Osteoblast (primary cell): ENCODE results near the gene SKAP1. TPM values are rescaled to one million over a fixed set of nuclear protein-coding genes. Genes with fewer than 3 reads are reported as not detected.

Source experiments
- DNase-seq: peaks from one replicate; pipeline ENCODE4 v3.0.0; 2011; ENCODE audit warnings: low spot score, mixed read lengths; ENCODE audit not compliant: insufficient read length; ENCODE audit errors: missing footprints
- H2AFZ ChIP-seq: 2 replicates; pipeline ENCODE4 v1.6.0; 2011; ENCODE audit warnings: mild to moderate bottlenecking, low read length
- H3K27ac ChIP-seq: 2 replicates; pipeline ENCODE4 v1.5.1; 2011; ENCODE audit warnings: mild to moderate bottlenecking, low read depth, low read length, moderate library complexity
- H3K27me3 ChIP-seq: 2 replicates; pipeline ENCODE4 v1.6.0; 2012; ENCODE audit warnings: mild to moderate bottlenecking, control low read depth, inconsistent platforms, low read length, moderate library complexity; ENCODE audit not compliant: insufficient read depth
- H3K36me3 ChIP-seq: 2 replicates; pipeline ENCODE4 v1.5.1; 2011; ENCODE audit warnings: mild to moderate bottlenecking, low read length, control low read depth, moderate library complexity; ENCODE audit not compliant: insufficient read depth
- H3K4me1 ChIP-seq: 2 replicates; pipeline ENCODE4 v1.5.1; 2011; ENCODE audit warnings: mild to moderate bottlenecking, low read length, control low read depth, moderate library complexity; ENCODE audit not compliant: insufficient read depth
- H3K4me2 ChIP-seq: 2 replicates; pipeline ENCODE4 v1.6.0; 2011; ENCODE audit warnings: mild to moderate bottlenecking, low read length; ENCODE audit not compliant: insufficient read depth
- H3K4me3 ChIP-seq: fragments of 200-600 bp; sonication (generic); 3 replicates; pipeline ENCODE4 v1.5.1; 2012; ENCODE audit warnings: mild to moderate bottlenecking, low read length, inconsistent platforms; ENCODE audit not compliant: insufficient read depth
- H3K79me2 ChIP-seq: 2 replicates; pipeline ENCODE4 v1.6.0; 2012; ENCODE audit warnings: mild to moderate bottlenecking, low read length, control low read depth, inconsistent platforms; ENCODE audit not compliant: insufficient read depth
- H3K9me3 ChIP-seq: 2 replicates; pipeline ENCODE4 v1.5.1; 2011; ENCODE audit warnings: low read depth, low read length, control low read depth
- H4K20me1 ChIP-seq: 2 replicates; pipeline ENCODE4 v1.6.0; 2012; ENCODE audit warnings: mild to moderate bottlenecking, low read length, control low read depth; ENCODE audit not compliant: insufficient read depth
- total RNA-seq: library from RNA; depleted of rRNA; stranded (reverse); fragments of >200 nt; gene quantifications from 2 replicates; pipeline ENCODE4 v1.2.3, GENCODE V29; 2012
- TF ChIP-seq, protein P1 (sequence below): IDR thresholded peaks from 2 replicates; pipeline ENCODE4 v1.5.1; 2011; ENCODE audit warnings: mild to moderate bottlenecking, low read depth, low read length, moderate library complexity; ENCODE audit errors: extremely low read depth

SKAP1 gene
- total RNA-seq, 1 donor: not detected

DNA sequence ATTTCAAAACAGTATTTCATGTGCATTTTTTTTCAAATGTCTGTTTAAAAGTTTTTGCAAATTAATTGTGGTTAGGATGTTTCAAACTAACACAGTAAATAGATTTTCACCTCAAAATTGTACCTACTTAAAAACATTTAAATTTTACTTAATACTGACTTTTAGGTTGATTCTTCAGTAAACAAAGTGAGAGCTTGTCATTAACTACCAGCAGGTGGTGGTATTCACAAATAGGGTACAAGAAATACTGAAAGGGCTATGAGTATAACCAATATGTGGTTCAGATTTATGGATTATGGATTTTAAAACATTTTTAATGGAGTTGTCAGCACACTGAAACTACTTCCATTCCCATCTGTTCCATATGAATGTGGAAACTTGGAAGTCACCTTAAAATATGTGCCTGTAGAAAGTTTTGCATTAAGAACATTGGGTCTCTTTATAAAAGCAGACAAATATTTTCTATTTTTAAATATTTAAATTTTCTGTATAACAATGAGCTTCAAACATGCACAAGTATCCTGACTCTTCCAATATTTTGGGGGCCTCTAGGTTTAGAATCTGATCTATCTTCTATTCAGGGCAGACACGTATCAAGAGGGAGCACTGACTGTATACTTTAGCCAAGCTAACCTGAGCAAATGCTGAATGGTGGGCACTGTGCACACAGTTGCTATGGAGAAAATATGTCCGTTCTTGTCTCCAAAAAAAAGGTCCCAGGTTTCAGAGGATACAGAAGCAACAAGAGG is 166.9 kb downstream of the SKAP1 start:
- Histone ChIP-seq H3K4me3 (no peak overlapping the region), H3K4me1 (peaks cover 18% of the 10 kb centered on the region), H2AFZ (no peak overlapping the region), H3K79me2 (no peaks in the 10 kb centered on the region), H3K27me3 (peaks cover 22% of the 10 kb centered on the region), H3K36me3 (no peaks in the 10 kb centered on the region), H3K4me2 (no peak overlapping the region), H4K20me1 (no peaks in the 10 kb centered on the region), H3K27ac (no peak overlapping the region), H3K9me3 (no peaks in the 10 kb centered on the region)
- no peak for DNase-seq
- TF ChIP-seq, protein P1, sequence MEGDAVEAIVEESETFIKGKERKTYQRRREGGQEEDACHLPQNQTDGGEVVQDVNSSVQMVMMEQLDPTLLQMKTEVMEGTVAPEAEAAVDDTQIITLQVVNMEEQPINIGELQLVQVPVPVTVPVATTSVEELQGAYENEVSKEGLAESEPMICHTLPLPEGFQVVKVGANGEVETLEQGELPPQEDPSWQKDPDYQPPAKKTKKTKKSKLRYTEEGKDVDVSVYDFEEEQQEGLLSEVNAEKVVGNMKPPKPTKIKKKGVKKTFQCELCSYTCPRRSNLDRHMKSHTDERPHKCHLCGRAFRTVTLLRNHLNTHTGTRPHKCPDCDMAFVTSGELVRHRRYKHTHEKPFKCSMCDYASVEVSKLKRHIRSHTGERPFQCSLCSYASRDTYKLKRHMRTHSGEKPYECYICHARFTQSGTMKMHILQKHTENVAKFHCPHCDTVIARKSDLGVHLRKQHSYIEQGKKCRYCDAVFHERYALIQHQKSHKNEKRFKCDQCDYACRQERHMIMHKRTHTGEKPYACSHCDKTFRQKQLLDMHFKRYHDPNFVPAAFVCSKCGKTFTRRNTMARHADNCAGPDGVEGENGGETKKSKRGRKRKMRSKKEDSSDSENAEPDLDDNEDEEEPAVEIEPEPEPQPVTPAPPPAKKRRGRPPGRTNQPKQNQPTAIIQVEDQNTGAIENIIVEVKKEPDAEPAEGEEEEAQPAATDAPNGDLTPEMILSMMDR: peak; percentile 47

DNA sequence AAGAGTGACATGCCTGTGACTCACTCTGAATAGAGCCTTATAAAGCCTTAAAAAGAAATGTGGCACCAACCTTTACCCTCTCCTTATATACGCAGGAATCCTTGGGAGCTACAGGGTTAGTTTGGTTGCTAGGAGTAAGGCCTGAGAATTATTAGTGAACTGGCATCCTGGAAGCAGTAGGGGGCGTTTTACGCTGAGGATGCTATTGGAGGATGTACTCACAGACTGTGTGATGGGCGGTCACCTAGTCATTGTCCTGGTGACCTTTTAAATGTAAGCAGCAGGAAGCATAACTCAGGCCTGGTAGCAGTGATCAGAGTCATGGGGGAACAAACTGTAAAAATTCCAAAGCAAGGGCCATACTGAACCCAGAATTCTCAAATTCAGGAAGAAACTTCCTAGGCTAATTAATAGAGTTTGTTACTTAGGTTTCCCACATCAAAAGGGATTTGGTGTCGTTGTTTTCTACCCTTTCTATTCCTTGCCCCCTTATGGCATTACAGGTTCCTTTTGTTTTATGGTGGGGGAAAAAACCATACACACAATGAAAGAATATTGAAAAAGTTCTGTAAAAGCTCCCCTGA is 168.6 kb downstream of the SKAP1 start:
- H4K20me1 ChIP-seq: no peaks in the 10 kb centered on the region
- H2AFZ ChIP-seq: no peak overlapping the region
- no peak for DNase-seq
- no peak overlapping the region for H3K4me3 ChIP-seq
- no peaks in the 10 kb centered on the region for H3K36me3 ChIP-seq
- H3K27me3 ChIP-seq: peaks cover 27% of the 10 kb centered on the region
- no peaks in the 10 kb centered on the region for H3K9me3 ChIP-seq
- H3K4me1 ChIP-seq: peaks cover 18% of the 10 kb centered on the region
- TF ChIP-seq, protein P1: peak; percentile 54
- H3K79me2 ChIP-seq: no peaks in the 10 kb centered on the region
- no peak overlapping the region for H3K4me2 ChIP-seq
- H3K27ac ChIP-seq: no peak overlapping the region

DNA sequence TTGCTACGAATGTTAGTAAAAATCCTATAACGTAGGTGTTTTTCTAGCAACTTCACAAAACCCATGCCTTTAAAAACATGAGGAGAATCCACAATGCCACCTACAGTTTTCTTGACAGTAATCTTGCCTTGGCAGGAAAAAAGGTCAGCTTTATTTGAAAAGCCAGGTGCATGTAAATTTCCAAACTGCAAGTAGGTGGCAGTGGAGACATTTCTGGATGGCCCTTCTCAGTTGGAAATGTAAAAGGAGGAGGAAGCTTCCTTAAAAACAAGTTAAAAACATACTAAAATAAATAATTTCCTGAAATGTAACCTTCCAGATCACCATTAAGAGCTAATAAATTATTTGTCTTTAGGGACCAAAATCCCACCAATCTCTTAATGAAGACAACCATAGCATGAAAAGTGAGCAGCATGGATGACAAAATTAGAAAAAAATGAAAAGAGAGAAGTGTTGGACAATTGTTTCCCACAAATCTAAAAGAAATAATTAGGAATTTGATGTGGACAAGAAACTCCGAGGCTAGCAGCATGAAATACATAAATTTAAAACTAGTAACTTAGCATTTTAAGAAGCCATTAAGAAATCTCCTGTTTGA is 170.2 kb downstream of the SKAP1 start:
- H3K27ac ChIP-seq: no peak overlapping the region
- DNase-seq: no peak
- H3K79me2 ChIP-seq: no peaks in the 10 kb centered on the region

More for the DNA sequence above, 170.2 kb downstream of the SKAP1 start:
- TF ChIP-seq, protein P1: peak; percentile 50
- H3K27me3 ChIP-seq: peaks cover 40% of the 10 kb centered on the region
- H3K4me1 ChIP-seq: peaks cover 4% of the 10 kb centered on the region
- no peak overlapping the region for H3K4me3 ChIP-seq
- no peaks in the 10 kb centered on the region for H3K36me3 ChIP-seq
- no peaks in the 10 kb centered on the region for H3K9me3 ChIP-seq
- no peaks in the 10 kb centered on the region for H4K20me1 ChIP-seq
- no peak overlapping the region for H2AFZ ChIP-seq
- no peak overlapping the region for H3K4me2 ChIP-seq
